HTERT RPE-1 (cell line): Measurements from ENCODE around the gene ZFPM1.

Experiments used
- in situ Hi-C: fragments of 300-500 bp; cut with MboI; formaldehyde crosslinking; loops from 4 replicates; pipeline ENCODE4 v1.14.3; 2020; ENCODE audit warnings: low sequenced_read_pairs

Gene ZFPM1

DNA sequence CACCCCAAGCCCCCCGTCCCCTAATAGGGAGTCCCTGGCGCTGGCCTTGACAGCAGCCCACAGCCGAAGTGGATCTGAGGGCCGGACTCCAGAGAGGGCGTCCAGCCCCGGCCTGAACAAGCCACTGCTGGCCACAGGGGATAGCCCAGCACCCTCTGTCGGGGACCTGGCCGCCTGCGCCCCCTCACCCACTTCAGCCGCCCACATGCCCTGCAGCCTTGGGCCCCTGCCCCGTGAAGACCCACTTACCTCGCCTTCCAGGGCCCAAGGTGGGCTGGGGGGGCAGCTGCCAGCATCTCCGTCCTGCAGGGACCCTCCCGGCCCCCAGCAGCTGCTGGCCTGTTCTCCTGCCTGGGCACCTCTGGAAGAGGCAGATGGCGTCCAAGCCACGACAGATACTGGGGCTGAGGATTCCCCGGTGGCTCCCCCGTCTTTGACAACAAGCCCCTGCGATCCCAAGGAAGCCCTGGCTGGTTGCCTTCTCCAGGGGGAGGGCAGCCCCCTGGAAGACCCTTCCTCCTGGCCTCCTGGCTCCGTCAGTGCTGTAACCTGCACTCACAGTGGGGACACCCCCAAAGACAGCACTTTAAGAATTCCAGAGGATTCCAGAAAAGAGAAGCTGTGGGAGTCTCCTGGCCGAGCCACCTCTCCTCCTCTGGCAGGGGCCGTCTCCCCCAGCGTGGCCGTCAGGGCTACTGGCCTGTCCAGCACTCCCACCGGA is 19.3 kb upstream of the ZFPM1 start:
- in situ Hi-C loops: no loop called here

DNA sequence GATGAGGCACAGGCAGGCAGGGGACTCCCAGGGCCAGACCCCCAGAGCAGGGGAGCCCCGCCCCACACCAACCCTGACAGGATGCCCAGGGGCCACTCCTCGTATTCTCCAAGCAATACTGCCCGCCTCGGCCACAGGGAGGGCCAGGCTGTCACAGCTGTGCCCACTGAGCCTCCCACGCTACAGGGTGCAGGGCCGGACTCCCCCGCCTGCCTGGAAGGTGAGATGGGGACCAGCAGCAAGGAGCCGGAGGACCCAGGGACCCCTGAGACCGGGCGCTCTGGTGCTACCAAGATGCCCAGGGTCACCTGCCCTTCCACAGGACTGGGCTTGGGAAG is 18.8 kb upstream of the ZFPM1 start:
- in situ Hi-C loops: no loop called here

DNA sequence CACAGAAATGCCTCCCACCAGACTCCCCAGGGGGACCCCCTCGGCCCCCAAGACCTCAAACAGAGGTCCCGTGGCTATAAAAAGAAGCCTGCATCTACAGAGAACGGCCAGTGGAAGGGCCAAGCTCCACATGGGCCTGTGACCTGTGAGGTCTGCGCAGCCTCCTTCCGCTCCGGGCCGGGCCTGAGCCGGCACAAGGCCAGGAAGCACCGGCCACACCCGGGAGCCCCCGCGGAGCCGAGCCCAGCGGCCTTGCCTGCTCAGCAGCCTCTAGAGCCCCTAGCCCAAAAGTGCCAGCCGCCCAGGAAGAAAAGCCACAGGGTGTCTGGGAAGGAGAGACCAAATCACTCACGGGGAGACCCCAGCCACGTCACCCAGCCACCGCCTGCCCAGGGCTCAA is 18.3 kb upstream of the ZFPM1 start:
- in situ Hi-C loops: no loop called here

DNA sequence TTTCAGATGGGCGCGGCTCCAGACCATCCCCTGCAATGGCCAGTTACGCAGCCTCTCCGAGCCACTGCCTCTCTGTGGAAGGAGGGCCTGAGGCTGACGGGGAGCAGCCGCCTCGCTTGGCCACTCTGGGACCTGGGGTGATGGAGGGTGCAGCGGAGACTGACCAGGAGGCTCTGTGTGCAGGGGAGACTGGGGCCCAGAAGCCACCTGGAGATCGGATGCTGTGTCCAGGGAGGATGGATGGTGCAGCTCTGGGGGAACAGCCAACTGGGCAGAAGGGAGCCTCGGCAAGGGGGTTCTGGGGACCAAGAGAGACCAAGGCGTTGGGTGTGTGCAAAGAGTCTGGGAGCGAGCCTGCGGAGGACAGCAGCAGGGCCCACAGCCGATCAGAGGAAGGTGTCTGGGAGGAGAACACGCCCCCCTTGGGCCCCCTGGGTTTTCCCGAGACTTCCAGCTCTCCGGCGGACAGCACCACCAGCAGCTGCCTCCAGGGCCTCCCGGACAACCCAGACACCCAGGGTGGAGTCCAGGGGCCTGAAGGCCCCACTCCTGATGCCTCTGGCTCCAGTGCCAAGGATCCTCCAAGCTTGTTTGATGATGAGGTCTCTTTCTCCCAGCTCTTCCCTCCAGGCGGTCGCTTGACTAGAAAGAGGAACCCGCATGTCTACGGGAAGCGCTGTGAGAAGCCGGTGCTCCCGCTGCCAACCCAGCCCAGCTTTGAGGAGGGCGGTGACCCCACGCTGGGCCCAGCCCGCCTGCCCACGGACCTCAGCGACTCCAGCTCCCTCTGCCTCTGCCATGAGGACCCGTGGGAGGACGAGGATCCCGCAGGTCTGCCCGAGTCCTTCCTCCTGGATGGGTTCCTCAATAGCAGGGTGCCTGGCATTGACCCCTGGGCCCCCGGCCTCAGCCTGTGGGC is 17.4 kb upstream of the ZFPM1 start:
- in situ Hi-C loops: no loop called here

DNA sequence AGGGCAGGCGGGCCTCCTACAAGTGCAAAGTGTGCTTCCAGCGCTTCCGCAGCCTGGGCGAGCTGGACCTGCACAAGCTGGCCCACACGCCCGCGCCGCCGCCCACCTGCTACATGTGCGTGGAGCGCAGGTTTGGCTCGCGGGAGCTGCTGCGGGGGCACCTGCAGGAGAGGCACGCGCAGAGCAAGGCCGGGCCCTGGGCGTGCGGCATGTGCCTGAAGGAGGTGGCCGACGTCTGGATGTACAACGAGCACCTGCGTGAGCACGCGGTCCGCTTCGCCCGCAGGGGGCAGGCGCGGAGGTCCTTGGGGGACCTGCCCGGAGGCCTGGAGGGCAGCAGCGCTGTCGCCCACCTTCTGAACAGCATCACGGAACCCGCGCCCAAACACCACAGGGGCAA is 16.3 kb upstream of the ZFPM1 start:
- in situ Hi-C loops: no loop called here

DNA sequence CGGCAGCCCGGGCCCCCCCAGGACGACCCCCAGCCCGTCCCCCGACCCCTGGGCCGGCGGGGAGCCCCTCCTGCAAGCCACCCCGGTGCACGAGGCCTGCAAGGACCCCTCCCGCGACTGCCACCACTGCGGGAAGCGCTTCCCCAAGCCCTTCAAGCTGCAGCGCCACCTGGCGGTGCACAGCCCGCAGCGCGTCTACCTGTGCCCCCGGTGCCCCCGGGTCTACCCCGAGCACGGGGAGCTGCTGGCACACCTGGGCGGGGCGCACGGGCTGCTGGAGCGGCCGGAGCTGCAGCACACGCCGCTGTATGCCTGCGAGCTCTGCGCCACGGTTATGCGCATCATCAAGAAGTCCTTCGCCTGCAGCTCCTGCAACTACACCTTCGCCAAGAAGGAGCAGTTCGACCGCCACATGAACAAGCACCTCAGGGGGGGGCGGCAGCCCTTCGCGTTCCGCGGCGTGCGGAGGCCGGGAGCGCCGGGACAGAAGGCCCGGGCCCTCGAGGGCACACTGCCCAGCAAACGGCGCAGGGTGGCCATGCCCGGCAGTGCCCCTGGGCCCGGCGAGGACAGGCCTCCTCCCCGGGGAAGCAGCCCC is 15.6 kb upstream of the ZFPM1 start:
- in situ Hi-C loops: no loop called here

DNA sequence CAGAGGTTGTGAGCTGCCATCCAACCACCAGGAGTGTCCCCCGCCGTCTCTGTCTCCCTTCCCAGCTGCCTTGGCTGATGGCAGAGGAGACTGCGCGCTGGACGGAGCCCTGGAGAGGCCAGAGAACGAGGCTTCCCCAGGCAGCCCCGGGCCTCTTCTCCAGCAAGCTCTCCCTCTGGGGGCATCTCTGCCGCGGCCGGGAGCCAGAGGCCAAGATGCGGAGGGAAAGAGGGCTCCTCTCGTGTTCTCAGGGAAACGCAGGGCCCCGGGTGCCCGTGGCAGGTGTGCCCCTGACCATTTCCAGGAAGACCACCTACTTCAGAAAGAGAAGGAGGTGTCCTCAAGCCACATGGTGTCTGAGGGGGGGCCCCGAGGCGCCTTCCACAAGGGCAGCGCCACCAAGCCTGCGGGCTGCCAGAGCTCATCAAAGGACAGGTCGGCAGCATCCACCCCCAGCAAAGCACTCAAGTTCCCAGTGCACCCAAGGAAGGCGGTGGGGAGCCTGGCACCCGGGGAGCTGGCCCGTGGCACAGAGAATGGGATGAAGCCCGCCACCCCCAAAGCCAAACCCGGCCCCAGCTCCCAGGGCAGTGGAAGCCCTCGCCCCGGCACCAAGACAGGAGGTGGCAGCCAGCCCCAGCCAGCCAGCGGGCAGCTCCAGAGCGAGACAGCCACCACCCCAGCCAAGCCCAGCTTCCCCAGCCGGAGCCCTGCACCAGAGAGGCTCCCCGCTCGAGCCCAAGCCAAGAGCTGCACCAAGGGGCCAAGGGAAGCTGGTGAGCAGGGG is 14.8 kb upstream of the ZFPM1 start:
- in situ Hi-C loops: no loop called here

DNA sequence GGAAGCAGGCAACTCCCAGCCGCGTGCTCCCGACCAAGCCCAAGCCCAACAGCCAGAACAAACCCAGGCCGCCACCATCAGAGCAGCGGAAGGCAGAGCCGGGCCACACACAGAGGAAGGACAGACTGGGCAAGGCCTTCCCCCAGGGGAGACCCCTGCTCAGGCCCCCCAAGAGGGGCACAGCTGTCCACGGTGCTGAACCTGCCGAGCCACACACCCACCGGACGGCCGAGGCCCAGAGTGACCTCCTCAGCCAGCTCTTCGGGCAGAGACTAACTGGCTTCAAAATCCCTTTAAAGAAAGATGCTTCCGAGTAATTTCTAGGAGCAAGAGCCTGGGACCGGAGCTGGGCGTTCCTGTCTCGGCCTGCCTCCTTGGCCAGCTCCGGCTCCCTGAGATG is 14.1 kb upstream of the ZFPM1 start:
- in situ Hi-C loops: no loop called here

DNA sequence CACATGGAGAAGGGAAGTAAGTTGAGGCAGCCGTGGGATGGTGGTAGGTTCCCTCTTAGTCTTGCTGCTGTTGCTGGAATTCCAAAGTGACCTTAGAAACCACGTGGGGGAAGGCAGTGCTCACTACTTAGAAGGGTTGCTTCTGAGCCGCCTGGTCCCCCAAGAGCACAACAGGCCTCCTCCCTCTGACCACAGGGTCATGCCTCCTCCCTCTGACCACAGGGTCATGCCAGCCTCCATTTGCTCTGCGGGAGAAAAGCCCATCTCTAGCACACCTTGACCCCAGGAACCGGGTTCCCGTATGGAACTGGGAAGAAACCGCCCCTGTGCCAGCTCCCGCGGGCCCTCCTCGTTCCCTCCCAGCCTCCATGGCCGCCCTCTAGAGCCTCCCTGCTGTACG is 13.4 kb upstream of the ZFPM1 start:
- in situ Hi-C loops: no loop called here

DNA sequence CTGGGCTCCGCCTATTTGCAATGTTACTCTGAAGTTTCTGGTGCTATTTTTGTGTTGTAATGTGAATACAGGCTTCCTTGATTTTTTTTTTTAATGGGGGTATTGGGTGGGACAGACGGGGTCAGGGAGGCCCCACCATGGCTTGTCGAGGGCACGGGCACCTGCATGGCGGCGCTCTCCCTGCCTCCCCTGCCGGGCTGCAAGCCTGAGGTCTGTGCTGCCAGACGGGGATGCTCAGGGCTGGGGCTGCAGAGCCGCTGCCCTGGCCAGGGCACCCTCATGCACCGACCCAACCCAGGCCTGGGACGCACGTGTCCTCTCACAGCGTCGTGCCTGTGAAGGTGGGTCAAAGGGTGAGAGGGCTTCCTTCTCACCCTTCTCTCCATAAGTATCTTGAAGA is 13.0 kb upstream of the ZFPM1 start:
- in situ Hi-C loops: no loop called here

DNA sequence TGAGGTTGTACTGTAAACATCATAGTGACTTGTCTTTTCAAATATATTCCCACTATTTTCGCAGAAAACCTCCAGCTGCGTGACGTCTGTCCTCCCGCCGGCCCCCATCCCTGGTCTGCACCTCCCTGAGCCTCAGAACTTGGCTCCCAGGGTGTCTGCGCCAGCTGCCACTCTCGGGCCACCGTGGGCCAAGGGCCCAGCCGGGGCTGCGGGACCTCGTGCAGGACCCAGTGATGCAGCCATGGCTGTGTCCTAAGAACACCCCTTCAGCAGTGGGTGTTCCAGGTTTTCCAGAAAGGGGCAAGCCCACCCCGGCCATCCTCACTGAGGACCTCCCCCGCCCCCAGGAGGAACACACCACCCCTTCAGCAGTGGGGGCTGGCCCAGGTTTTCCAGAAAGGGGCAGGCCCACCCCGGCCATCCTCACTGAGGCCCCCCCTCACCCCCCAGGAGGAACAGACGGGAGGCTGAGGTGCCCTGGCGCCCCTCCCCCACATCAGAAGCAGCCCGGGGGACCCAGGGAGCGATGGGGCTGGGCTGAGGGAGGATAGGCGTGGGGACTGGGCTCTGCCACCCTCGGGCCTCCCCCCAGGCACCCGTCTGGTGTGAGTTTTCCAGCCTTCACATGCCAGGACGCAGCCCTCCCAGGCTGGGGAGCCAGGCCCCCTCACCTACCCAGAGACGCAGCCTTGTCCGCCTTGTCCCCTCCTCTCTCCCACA is 12.2 kb upstream of the ZFPM1 start:
- in situ Hi-C loops: no loop called here

DNA sequence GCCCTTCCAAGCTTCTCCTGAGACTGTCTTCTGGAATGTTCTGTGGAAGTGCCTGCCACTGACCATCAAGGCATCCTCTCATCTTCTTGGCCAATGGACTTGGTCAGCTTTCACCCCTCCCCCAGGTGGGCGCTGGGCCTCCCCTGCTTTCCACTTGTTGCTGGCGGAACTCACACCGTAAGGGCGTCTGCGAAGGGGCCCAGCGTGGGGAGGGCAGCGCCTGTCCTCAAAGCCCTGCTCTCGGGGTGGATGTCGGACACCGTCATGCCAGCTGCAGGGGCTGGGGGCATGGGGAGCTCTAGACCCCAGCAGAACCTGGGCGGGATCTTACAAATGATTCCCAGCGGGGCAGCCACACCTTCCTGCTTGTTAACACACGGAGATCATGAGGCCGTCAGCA is 11.6 kb upstream of the ZFPM1 start:
- in situ Hi-C loops: no loop called here

DNA sequence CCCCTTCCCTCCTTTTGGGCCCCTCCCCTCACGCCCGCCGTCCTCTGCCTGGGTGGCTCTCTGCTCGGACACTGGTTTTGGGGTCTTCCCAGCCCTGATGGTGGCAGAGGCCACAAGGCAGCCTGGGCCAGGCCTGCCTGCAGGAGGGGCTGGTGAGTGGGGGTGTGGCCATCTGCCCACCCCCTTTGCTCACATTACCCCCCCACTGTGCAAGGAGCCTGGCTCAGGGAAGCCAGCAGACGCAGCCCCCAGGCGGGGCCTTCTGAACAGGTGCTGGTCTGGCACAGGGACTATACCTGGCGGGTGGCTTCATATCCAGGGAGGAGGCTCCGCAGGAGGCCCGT is 10.7 kb upstream of the ZFPM1 start:
- in situ Hi-C loops: no loop called here

DNA sequence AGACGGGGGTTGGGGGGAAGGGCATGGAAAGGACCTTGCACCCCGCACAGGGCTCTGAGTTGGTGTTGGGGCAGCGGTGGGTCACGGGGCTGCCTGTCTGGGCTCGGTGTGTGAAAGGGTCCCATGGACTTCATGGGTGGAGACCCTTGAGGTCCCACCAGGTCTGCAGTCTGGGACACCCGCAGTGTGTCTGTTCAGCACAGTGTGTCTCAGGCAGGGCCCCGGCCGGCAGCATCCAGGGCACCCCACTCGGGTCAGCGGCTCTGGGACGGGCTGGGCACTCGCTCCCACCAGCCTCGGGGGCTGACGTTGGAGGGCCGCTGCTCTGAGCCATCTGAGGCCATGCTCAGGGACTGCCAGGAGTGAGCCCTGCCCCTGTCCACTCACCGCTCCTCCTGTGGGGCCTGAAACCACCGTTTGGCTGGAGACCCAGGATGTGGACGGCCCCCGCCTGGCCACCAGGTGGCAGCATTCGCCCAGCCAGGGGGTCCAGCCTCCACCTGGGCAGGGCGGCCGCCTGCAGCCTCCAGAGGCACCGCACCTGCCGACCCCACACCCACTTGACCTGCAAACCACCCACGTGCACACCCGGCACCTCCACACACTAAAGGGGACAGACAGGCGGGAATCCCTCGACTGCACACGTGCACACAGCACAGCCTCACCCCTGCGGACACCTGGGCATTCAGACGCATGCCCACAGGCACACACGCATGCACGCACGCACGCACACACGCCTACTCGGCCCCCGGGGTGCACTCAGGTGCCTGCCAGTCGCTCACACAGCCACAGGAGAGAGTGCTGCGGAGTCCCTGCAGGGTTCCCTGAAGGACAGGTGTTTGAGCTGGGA is 10.1 kb upstream of the ZFPM1 start:
- in situ Hi-C loops: no loop called here

DNA sequence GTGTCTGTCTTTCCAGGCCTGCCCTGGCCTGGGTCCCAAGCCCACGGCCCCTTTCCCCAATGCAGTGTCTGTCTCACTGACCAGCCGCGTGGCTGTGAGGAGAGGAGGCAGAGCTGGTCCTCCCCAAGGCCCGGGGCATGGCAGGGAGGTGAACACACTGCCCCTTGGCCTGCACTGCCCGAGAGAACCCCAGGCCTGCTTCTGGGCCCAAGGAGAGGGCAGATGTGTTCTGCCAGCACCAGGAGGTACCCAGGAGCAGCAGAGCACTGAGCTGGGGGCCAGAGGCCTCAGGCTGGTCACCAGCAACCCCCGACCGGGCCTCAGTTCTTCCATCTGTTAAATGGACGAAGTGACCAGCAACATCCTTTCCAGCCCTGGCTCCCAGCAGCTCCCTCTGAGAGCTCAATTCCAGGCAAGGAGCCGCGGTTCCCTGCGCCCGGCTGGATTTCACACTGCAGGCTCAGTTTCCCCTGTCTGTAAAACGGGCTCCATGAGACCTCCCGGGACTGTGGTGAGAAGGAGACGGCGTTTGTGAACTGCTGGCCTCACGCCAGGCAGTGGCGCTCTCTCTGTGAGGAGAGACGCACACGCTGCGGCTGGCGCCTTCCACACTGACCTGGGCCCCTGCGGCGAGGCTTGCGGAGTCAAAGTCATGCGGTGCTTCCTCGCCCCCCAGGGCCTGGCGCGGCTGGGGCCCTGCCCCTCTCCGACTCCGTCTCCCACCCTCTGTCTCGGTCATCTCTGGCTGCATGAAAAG is 8.1 kb upstream of the ZFPM1 start:
- in situ Hi-C loops: no loop called here

DNA sequence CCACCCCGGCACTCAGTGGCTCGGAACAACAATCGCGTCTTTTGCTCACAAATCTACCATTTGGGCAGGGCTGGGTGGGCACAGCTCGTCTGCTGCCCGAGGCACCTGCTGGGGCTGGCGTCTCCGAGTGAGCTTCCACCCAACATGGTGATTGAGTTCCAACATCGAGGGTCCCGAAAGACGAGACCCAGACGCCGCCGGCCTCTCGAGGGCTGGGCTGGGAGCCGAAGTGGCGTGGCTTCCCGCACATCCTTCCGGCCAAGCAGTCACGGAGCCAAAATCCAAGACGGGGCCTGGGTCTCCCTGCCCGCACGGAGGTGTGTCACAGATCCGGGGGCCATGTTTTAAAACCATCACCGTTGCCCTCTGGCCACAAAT is 7.5 kb upstream of the ZFPM1 start:
- in situ Hi-C loops: no loop called here

DNA sequence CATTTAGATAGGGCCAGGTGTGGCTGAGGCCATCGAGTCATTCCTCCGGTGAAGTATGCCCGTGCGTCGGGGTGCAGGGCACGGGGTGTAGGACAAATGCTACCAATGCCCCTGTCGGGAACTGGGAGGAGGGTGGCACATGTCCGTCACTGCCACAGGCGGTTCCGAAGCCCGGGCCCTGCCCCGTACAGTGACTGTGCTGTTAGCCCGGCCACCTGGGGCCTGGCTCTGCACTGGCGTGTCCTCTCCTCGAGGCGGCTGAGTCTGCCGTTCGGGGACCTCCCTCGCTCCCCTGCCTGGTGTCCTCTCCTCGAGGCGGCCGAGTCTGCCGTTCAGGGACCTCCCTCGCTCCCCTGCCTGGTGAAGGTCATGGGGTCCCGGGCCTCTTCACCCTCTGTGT is 7.0 kb upstream of the ZFPM1 start:
- in situ Hi-C loops: no loop called here

DNA sequence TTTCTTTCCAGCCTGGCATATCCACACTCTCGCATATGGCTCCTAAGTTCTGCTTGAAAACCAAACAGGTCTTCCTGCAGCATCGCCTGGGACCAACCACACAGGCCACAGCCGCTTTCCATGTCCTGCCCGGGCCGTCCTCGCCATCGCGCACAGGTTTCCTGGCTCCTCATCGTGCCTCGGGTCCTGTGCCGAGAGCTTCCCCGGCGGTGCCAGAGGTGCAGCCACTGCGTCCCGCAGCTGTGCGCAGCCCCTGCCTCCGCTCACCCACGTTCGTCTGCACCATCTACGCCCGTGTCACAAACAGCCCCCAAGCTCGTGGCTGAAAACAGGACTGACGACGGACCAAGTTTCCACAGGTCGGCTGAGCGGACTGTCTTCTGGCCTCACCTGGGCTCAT is 6.3 kb upstream of the ZFPM1 start:
- in situ Hi-C loops: no loop called here

DNA sequence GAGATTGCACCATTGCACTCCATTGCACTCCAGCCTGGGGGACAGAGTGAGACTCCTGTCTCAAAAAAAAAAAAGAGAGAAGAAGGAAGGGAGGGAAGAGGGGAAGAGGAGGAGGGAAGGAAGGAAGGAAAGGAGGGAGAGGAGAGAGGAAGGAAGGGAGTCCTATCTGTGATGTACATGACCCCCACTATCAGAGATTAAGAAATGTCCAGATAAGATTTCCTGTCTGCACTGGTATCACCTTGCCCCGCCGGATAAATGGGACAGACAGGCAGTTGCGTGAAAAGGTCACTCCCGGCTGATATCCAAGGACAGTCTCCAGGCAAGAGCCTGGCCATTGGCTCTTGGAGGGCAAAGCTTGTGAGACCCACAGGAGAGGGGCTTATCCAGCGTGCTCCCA is 5.2 kb upstream of the ZFPM1 start:
- in situ Hi-C loops: no loop called here
